ENCODE measurements around the gene ANKRD33B.

- no peak for TF ChIP-seq POLR2A (IDR thresholded peaks at IDR 0.05)
- TF ChIP-seq, protein P1, sequence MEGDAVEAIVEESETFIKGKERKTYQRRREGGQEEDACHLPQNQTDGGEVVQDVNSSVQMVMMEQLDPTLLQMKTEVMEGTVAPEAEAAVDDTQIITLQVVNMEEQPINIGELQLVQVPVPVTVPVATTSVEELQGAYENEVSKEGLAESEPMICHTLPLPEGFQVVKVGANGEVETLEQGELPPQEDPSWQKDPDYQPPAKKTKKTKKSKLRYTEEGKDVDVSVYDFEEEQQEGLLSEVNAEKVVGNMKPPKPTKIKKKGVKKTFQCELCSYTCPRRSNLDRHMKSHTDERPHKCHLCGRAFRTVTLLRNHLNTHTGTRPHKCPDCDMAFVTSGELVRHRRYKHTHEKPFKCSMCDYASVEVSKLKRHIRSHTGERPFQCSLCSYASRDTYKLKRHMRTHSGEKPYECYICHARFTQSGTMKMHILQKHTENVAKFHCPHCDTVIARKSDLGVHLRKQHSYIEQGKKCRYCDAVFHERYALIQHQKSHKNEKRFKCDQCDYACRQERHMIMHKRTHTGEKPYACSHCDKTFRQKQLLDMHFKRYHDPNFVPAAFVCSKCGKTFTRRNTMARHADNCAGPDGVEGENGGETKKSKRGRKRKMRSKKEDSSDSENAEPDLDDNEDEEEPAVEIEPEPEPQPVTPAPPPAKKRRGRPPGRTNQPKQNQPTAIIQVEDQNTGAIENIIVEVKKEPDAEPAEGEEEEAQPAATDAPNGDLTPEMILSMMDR (IDR thresholded peaks at IDR 0.05): no peak
These were observed 3.3 kb downstream of the ANKRD33B start for GRCh38 chr5:10567121-10567591.

All from breast epithelium (tissue), 3 donors.